ENCODE results near the gene CCR6.
"Not testable (repeated sequence)": the region's sequence is repeated elsewhere in the genome, so short reads cannot be mapped to it uniquely, and the experiment has no call there.

GRCh38 chr6:167185101-167185500, 62.2 kb downstream of the CCR6 start:
- not testable (repeated sequence) for TF ChIP-seq CTCF, POLR2A (IDR thresholded peaks at IDR 0.05)
